NAMALWA (cell line): ENCODE data around the gene TMCC1.
"Not testable (repeated sequence)": the region's sequence is repeated elsewhere in the genome, so short reads cannot be mapped to it uniquely, and the experiment has no call there.

Experiments used
- DNase-seq: peaks from one replicate; pipeline ENCODE4 v3.0.0-alpha.2; 2015; ENCODE audit warnings: low spot score

TMCC1 gene

GRCh38 chr3:129722527-129722926 lies 171.0 kb downstream of the TMCC1 start:
- DNase-seq, result no peak

DNA sequence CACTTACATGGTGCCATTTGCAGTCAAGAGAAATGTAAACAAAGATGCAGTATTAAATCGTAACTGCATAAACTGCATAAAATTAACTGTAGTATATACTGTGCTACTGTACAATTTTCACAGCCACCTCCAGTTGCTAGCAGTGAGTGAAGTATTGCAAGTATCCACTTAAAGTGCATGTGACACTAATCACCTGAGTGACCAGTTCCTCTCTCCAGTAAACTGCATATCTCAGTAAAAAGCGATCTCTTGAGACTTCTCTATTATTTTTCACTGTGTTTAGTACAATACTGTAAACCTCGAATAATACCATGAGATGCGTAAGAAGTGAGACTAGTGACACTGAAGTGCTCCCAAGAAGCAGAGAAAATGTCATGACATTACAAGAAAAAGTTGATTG lies 175.3 kb downstream of the TMCC1 start:
- DNase-seq, result no peak

DNA sequence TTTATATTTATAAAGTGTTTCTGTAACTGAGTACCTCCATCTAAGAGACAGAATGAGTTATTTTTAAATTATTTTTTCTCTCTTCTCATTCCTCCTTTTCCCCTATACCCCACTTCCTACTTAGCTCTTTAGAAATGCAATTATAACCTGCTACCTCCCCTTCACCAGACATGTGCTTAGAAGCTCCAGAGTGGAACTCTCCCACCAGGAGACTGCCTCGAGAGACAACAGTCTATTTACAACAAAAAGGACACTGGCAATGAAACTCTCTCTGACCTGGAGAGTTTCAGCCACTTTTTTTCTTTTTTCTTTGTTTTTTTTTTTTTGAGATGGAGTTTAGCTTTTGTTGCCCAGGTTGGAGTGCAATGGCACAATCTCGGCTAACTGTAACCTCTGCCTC lies 177.7 kb downstream of the TMCC1 start:
- DNase-seq, result no peak

- DNase-seq, result no peak
Measured at GRCh38 chr3:129708328-129708861, 185.1 kb downstream of the TMCC1 start.

GRCh38 chr3:129705274-129705673 lies 188.2 kb downstream of the TMCC1 start:
- DNase-seq, result no peak

- DNase-seq, result no peak
Measured at GRCh38 chr3:129703913-129704312, 189.6 kb downstream of the TMCC1 start.

DNA sequence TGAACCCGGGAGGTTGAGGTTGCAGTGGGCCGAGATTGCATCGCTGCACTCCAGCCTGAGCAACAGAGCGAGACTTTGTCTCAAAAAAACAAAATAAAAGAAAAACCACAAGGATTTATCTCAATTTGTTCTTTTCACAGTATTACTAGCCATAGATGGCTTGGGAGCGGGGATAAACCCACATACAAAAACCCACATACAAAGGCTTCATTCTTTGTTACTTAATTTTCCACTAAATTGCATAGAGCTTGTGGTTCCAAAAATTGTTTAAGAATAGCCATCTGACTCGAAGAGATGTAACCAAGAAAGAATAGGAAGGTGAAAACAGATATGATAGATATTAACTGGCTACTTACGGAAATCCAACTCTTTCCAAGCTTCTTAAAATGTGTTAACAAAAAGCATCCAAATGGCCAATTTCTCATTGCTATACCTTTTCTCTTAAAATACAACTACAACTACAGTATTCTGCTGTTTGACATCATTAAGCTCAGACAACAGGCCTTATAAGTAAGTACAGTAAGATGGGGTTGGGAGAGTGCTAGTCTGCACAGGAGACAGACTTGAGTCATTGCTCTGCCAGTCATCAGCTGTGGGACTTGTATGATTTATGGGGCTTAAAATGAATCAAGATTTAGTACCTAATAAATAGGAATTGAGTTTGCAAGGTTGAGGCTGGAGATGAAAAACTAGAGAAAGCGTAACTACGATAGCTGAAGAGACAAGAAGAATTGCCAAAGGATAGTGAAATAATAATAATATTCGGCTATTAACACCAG lies 190.4 kb downstream of the TMCC1 start:
- no peak for DNase-seq

GRCh38 chr3:129701161-129701560 lies 192.3 kb downstream of the TMCC1 start:
- no peak for DNase-seq

- no peak for DNase-seq
Measured at GRCh38 chr3:129699612-129700011, 193.9 kb downstream of the TMCC1 start.

GRCh38 chr3:129699199-129699598 lies 194.3 kb downstream of the TMCC1 start:
- no peak for DNase-seq

GRCh38 chr3:129697229-129697969 lies 196.1 kb downstream of the TMCC1 start:
- DNase-seq, result no peak

- not testable (repeated sequence) for DNase-seq
Measured at GRCh38 chr3:129696430-129696829, 197.1 kb downstream of the TMCC1 start.

- no peak for DNase-seq
Measured at GRCh38 chr3:129695230-129695629, 198.3 kb downstream of the TMCC1 start.

DNA sequence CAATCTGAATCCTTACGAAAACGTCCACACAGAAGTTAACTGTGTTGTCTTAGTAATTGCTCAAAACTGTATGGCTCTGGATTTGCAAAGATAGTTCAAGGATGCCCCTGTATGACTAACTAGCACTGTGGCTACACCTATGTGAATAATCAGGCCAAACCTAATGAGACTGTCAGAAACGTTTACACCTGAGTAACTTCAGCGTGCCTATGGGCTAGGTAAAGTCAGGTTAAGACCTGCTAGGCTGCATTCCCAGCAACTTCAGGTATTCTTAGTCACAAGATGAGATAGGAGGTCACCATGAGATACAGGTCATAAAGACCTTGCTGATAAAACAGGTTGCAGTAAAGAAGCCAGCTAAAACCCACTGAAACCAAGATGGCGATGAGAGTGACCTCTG lies 199.3 kb downstream of the TMCC1 start:
- no peak for DNase-seq

GRCh38 chr3:129692743-129693142 lies 200.8 kb downstream of the TMCC1 start:
- DNase-seq, result no peak

GRCh38 chr3:129690963-129691362 lies 202.5 kb downstream of the TMCC1 start:
- no peak for DNase-seq

- DNase-seq, result peak; percentile 92
Measured at GRCh38 chr3:129690406-129690805, 203.1 kb downstream of the TMCC1 start.

DNA sequence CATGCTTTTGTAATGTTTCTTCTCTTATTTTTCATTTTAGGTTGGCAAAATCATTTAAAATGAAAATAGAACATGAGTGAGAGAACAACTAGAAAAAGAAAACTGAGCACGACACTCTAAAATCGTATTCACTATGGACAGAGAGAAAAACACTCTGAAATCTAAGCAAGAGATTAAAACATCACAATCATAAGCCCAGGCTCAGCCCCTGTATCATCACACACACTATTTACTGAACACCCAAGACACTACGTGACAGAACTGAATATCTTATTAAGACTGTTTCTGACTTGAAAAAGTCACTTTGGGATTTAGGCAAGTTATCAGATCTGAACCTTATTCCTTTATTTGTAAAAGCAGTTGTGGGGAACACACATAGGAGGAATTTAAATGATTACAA lies 204.5 kb downstream of the TMCC1 start:
- no peak for DNase-seq

DNA sequence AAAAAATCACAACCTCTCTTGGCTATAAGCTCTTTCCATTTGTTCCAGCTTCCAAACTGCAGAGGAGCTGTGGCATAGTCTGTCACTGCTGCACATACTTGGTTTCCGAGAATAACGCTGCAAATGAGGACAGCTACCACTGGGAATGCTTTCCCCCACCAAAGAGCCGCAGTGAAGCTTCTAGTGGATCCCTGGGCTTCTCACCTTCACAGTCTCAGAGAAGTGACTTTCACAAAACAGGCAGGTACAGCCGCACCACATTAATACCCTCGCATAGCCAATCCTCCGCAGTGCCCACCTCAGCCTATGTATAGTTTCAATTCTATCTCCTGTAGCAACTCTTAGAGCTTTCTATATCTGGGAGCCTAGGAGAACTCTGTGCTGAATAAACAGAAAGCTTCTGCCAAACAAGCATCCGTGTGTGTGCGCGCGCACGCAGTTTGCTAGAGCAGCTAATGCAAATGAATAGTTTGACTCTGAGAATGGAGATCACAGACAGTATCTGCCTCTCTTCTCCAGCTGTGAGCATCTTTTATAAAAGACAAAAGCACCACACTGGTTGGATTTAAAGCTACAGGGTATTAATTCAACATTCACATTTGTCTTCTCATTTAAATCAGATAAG lies 205.1 kb downstream of the TMCC1 start:
- DNase-seq, result no peak

DNA sequence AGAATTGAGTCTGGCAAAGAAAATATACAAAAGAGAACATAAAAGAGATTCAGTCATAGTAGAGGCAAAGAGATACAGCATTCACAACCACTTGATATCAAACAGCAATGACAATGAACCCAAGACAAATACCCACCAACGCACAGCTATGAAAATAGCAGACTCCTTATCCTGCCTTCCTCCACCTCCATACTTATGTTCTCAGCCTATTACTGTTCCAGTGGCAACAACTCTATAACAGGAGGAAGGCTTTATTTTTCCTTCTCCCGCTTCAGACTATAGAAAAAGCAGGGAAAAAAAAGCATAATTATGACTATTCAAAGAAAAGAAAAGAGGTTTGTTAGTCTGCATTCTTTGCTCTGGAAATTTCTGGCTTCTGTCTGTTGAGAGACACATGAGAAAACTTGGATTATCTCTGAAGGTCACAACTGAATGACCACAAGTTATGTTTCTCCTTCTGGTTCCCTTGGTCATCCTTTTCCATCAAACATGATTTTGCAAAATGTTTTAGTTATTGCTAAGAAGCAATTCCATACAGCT lies 205.9 kb downstream of the TMCC1 start:
- DNase-seq, result no peak

DNA sequence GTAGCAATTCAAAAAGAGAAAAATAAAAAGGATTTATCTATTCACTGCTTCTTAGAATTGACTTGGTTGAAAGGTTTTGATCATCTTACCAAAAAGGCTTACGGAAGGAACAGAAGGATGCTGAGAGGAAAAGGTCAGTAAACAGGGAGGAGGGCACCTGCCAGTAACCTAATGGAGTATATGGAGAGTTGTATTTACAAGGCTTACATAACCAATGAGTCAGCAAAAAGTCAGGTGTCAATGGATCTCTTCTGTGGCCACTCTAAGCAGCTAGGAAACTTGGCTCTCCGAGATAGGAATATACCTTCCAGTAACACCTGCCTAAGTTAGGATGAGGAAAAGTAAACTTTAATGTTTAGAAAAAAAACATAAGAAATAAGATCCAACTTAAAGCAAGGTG lies 206.6 kb downstream of the TMCC1 start:
- no peak for DNase-seq

- DNase-seq, result no peak
Measured at GRCh38 chr3:129684270-129684669, 209.2 kb downstream of the TMCC1 start.

- no peak for DNase-seq
Measured at GRCh38 chr3:129683201-129683600, 210.3 kb downstream of the TMCC1 start.
